Lung (tissue), 12 donors: ENCODE measurements around the gene ZG16. TPM values are rescaled to one million over a fixed set of nuclear protein-coding genes. Genes with fewer than 3 reads are reported as not detected.

ENCODE experiments used
- ATAC-seq: fragments of 200-7000 bp; cut with Tn5 transposase; one replicate; pipeline ENCODE4 v1.9.1; 2020; ENCODE audit warnings: moderate number of reproducible peaks; ENCODE audit not compliant: insufficient read depth, low FRiP score
- DNase-seq, 3 donors: peaks; one replicate each; pipeline ENCODE4 v3.0.0-alpha.2; 2013 to 2017
- H3K27ac ChIP-seq, 2 donors: one replicate each; pipeline ENCODE4 v1.5.1; 2013; ENCODE audit warnings: mild to moderate bottlenecking in 2 of 2, moderate library complexity in 2 of 2, control low read depth in 1 of 2, inconsistent platforms in 1 of 2, low read depth in 1 of 2, low read length in 1 of 2
- H3K27me3 ChIP-seq, 3 donors: one replicate each; pipeline ENCODE4 v1.5.1; 2013; ENCODE audit warnings: low read length in 2 of 3; ENCODE audit not compliant: control insufficient read depth in 3 of 3, insufficient read depth in 3 of 3
- H3K36me3 ChIP-seq, 4 donors: one replicate each; pipeline ENCODE4 v1.5.1; 2013; ENCODE audit warnings: low read length in 4 of 4, mild to moderate bottlenecking in 1 of 4, moderate library complexity in 1 of 4; ENCODE audit not compliant: control insufficient read depth in 4 of 4, insufficient read depth in 4 of 4
- H3K4me1 ChIP-seq, 5 donors: one replicate each; pipeline ENCODE4 v1.5.1; 2013; ENCODE audit warnings: low read length in 5 of 5, mild to moderate bottlenecking in 2 of 5, moderate library complexity in 1 of 5; ENCODE audit not compliant: control insufficient read depth in 5 of 5, insufficient read depth in 5 of 5
- H3K4me3 ChIP-seq: one replicate; pipeline ENCODE4 v1.5.1; 2013; ENCODE audit warnings: mild to moderate bottlenecking, control low read depth, moderate library complexity
- H3K9ac ChIP-seq, 2 donors: one replicate each; pipeline ENCODE4 v1.5.1; 2013; ENCODE audit warnings: low read length in 2 of 2, control low read depth in 1 of 2; ENCODE audit not compliant: insufficient read depth in 1 of 2
- H3K9me3 ChIP-seq, 4 donors: one replicate each; pipeline ENCODE4 v1.5.1; 2013; ENCODE audit warnings: low read length in 3 of 4, mild to moderate bottlenecking in 1 of 4, moderate library complexity in 1 of 4; ENCODE audit not compliant: control insufficient read depth in 4 of 4, insufficient read depth in 3 of 4
- WGBS, 2 donors: extraction: QIAGEN DNeasy Blood & Tissue Kit; methylation state at CpG; one replicate each; pipeline ENCODE4 v1.1.7; 2013; 5-methylcytosine and 5-hydroxymethylcytosine counted together
- polyA plus RNA-seq, 2 donors: library from polyadenylated mRNA; stranded (reverse); fragments of 200-250 nt; gene quantifications; one replicate each; pipeline ENCODE4 v1.2.1, GENCODE V29; 2013
- total RNA-seq, 2 donors: library from RNA; depleted of rRNA in 1 of 2; stranded (reverse); fragments of >200 nt in 1 of 2; gene quantifications; one replicate each; pipeline ENCODE4 v1.2.1, GENCODE V29; 2014 to 2021
- TF ChIP-seq, protein P1 (sequence below): IDR thresholded peaks from 2 replicates; pipeline ENCODE4 v1.5.1; 2012; ENCODE audit warnings: mild to moderate bottlenecking; ENCODE audit errors: control extremely low read depth, extremely low read depth
- donor health status: control.
- donor health status: control.
- donor health status: Bipolar disorder and iron deficiency.
- donor health status: healthy.
- donor health status: DM: yes; HTN: yes; CAD: no.

ZG16 gene
- total and polyA plus RNA-seq, 4 donors, result 0.01 to 0.06 (median 0.04) TPM; not detected in 1

GRCh38 chr16:29819506-29819905 lies 41.5 kb downstream of the ZG16 start:
- Histone ChIP-seq H3K36me3 (peaks cover 0 to 16% (median 9%) of the 10 kb centered on the region in 4 donors), H3K27me3 (no peaks in the 10 kb centered on the region), H3K4me3 (no peak overlapping the region), H3K9ac (peak overlapping the region in 1 of 2 donors; percentile 5), H3K4me1 (peaks cover 0 to 45% (median 20%) of the 10 kb centered on the region in 5 donors), H3K27ac (peak overlapping the region in 1 of 2 donors; percentile 20), H3K9me3 (no peaks in the 10 kb centered on the region)
- ATAC-seq, result no peak
- WGBS, 2 donors, result 71 to 80% methylated on average over 15 of the region's 15 CpGs
- TF ChIP-seq, protein P1, sequence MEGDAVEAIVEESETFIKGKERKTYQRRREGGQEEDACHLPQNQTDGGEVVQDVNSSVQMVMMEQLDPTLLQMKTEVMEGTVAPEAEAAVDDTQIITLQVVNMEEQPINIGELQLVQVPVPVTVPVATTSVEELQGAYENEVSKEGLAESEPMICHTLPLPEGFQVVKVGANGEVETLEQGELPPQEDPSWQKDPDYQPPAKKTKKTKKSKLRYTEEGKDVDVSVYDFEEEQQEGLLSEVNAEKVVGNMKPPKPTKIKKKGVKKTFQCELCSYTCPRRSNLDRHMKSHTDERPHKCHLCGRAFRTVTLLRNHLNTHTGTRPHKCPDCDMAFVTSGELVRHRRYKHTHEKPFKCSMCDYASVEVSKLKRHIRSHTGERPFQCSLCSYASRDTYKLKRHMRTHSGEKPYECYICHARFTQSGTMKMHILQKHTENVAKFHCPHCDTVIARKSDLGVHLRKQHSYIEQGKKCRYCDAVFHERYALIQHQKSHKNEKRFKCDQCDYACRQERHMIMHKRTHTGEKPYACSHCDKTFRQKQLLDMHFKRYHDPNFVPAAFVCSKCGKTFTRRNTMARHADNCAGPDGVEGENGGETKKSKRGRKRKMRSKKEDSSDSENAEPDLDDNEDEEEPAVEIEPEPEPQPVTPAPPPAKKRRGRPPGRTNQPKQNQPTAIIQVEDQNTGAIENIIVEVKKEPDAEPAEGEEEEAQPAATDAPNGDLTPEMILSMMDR, result no peak
- no peak for DNase-seq

DNA sequence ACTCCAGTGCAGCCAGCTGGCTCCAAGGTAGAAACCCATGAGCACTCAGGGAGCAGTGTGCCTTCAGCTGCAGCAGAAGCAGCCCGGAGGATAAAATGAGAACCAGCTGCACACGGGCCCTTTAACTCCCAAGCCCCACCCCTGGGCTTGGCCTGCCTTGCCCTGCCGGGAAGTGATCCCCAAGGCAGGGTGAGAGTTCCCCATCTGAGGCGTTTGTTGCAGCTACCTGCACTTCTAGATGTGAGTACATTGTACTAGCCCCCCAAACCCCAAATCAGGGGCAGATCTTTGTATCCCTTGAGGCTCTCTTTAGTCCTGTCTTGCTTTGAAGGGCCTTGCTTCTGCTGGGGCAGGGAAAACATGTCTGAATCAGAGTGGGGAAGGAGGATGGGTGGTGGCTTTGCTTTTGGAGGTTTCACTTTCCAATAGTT lies 42.2 kb downstream of the ZG16 start, which contains the start of gene MVP:
MVP (plus strand) TSS at position 192 of the 431 bp plus-strand sequence. CDS start 10,088 bp downstream, outside the sequence.
- peaks cover 0 to 16% (median 9%) of the 10 kb centered on the region in 4 donors for H3K36me3 ChIP-seq
- no peaks in the 10 kb centered on the region for H3K27me3 ChIP-seq
- H3K9me3 ChIP-seq, result no peaks in the 10 kb centered on the region
- H3K4me1 ChIP-seq, result peaks cover 5 to 42% (median 18%) of the 10 kb centered on the region in 5 donors
- ATAC-seq, result no peak
- peak within 1 kb of the TSS; percentile 80 for H3K4me3 ChIP-seq
- peak within 1 kb of the TSS; percentile 66 to 81 for H3K27ac ChIP-seq
- 0% methylated on average over 4 of the region's 4 CpGs for whole genome bisulfite sequencing, 2 donors
- TF ChIP-seq, protein P1, result no peak
- H3K9ac ChIP-seq, result peak within 1 kb of the TSS in 1 of 2 donors; percentile 67
- peak in 1 of 3 donors; percentile 50 for DNase-seq

GRCh38 chr16:29820730-29821642 lies 42.9 kb downstream of the ZG16 start:
- 18 to 39% methylated on average over 11 of the region's 11 CpGs for WGBS, 2 donors
- Histone ChIP-seq H3K4me3 (peak overlapping the region; percentile 80), H3K4me1 (peaks cover 5 to 40% (median 19%) of the 10 kb centered on the region in 5 donors), H3K27me3 (no peaks in the 10 kb centered on the region), H3K9me3 (no peaks in the 10 kb centered on the region), H3K36me3 (peaks cover 0 to 16% (median 11%) of the 10 kb centered on the region in 4 donors), H3K9ac (peak overlapping the region in 1 of 2 donors; percentile 67), H3K27ac (peak overlapping the region; percentile 66 to 81)
- TF ChIP-seq, protein P1, result no peak
- ATAC-seq, result peak; percentile 31
- no peak for DNase-seq
